ENCODE measurements around the gene UVSSA. TPM values are rescaled to one million over a fixed set of nuclear protein-coding genes. Genes with fewer than 3 reads are reported as not detected.

UVSSA gene
- total RNA-seq, 1 experiment from 2014 or later: 40.4 TPM

DNA sequence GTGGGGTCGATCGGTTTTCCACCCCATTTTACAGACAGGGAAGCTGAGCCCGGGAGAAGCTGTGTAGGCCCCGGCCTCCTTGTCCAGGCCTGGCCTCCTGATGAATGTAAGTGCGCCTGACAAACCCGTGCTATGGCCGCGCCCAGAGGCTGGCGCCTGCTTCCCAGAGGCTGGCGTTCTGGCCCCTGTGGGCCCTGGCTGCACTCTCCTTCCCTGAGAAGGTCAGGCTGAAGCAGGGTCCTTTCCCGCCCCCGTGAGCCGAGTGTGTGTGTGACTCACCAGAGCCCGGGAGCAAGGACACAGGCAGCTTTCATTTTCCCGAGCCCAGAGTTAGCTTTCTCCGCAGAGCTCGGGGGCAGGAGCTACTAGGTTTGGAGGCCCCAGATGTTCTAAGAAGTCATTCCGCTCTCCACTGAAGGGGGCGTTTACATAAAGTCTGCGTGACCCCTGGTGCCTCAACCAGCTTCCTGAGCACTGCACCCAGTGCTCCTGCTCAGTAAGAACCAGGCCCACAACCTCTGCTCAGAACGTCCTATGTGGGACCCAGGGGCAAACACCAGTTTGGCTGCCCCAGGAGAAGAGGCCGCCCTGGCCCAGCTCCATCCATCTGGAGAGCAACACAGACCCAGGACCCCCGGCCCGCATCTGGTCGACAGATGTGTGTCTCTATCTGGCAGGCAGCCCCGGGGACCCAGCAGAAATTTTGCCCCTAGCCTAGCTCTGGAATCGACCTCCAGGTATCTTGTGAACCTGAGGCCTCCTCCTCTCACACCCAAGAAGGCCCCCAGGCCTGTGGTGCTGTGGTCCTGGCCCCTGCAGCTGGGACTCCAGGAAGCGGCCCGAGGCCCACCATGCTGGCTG is 13.6 kb downstream of the UVSSA start:
- H3K9me3 Mint-ChIP-seq: no peaks in the 10 kb centered on the region
- POLR2A ChIA-PET: no interaction called here
- H3K27me3 Mint-ChIP-seq (ENCODE audit: low read depth): no peaks in the 10 kb centered on the region
- H3K4me1 Mint-ChIP-seq: peaks cover 7% of the 10 kb centered on the region
- CTCF ChIA-PET: interaction anchor here (0.6 to 1.2 kb wide), 3 partner anchors 14 to 269 kb away, joined by 3 to 4 read pairs (median 3); partner anchors contain the start of gene UVSSA
- TF ChIP-seq, protein P1, sequence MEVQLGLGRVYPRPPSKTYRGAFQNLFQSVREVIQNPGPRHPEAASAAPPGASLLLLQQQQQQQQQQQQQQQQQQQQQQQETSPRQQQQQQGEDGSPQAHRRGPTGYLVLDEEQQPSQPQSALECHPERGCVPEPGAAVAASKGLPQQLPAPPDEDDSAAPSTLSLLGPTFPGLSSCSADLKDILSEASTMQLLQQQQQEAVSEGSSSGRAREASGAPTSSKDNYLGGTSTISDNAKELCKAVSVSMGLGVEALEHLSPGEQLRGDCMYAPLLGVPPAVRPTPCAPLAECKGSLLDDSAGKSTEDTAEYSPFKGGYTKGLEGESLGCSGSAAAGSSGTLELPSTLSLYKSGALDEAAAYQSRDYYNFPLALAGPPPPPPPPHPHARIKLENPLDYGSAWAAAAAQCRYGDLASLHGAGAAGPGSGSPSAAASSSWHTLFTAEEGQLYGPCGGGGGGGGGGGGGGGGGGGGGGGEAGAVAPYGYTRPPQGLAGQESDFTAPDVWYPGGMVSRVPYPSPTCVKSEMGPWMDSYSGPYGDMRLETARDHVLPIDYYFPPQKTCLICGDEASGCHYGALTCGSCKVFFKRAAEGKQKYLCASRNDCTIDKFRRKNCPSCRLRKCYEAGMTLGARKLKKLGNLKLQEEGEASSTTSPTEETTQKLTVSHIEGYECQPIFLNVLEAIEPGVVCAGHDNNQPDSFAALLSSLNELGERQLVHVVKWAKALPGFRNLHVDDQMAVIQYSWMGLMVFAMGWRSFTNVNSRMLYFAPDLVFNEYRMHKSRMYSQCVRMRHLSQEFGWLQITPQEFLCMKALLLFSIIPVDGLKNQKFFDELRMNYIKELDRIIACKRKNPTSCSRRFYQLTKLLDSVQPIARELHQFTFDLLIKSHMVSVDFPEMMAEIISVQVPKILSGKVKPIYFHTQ (CRISPR knock-in tag; IDR thresholded peaks at IDR 0.05): no peak
- TF ChIP-seq, protein P2, sequence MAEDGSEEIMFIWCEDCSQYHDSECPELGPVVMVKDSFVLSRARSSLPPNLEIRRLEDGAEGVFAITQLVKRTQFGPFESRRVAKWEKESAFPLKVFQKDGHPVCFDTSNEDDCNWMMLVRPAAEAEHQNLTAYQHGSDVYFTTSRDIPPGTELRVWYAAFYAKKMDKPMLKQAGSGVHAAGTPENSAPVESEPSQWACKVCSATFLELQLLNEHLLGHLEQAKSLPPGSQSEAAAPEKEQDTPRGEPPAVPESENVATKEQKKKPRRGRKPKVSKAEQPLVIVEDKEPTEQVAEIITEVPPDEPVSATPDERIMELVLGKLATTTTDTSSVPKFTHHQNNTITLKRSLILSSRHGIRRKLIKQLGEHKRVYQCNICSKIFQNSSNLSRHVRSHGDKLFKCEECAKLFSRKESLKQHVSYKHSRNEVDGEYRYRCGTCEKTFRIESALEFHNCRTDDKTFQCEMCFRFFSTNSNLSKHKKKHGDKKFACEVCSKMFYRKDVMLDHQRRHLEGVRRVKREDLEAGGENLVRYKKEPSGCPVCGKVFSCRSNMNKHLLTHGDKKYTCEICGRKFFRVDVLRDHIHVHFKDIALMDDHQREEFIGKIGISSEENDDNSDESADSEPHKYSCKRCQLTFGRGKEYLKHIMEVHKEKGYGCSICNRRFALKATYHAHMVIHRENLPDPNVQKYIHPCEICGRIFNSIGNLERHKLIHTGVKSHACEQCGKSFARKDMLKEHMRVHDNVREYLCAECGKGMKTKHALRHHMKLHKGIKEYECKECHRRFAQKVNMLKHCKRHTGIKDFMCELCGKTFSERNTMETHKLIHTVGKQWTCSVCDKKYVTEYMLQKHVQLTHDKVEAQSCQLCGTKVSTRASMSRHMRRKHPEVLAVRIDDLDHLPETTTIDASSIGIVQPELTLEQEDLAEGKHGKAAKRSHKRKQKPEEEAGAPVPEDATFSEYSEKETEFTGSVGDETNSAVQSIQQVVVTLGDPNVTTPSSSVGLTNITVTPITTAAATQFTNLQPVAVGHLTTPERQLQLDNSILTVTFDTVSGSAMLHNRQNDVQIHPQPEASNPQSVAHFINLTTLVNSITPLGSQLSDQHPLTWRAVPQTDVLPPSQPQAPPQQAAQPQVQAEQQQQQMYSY (CRISPR knock-in tag; IDR thresholded peaks at IDR 0.05): no peak
- ATAC-seq (no peak), DNase-seq (ENCODE audit: low spot score) (no peak)
- H3K27ac Mint-ChIP-seq: no peak overlapping the region
- H3K4me3 Mint-ChIP-seq: no peak overlapping the region
- peaks cover 3% of the 10 kb centered on the region; the same call in 1 of the 2 replicates for H3K36me3 Mint-ChIP-seq

DNA sequence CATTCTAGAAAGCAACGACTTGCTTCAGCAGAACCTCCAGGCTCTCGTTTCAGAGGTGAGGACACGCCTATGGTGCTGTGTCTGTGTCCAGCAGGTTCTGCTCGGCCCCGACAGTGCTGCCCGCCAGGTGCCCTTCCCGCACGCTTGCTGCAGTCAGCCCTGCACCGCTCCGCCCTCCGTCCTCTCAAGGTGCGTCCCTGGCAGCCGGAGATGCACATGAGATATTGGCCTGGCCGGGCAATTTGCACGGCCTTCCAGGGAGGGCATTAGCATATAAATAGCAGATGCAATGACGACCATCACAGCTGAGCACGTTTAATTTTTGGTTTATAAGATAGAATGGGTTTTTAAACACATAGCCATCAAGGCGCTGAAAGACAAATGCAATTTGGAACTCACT is 14.4 kb downstream of the UVSSA start:
- CTCF ChIA-PET: interaction anchor here (1.2 kb wide), 1 partner anchor 268 kb away, joined by 4 read pairs; no protein-coding TSS in a partner anchor
- H3K4me1 Mint-ChIP-seq: peaks cover 11% of the 10 kb centered on the region

More for the DNA sequence above, 14.4 kb downstream of the UVSSA start:
- ATAC-seq (no peak), DNase-seq (ENCODE audit: low spot score) (no peak)
- peaks cover 3% of the 10 kb centered on the region; the same call in 1 of the 2 replicates for H3K36me3 Mint-ChIP-seq
- H3K27ac Mint-ChIP-seq: no peak overlapping the region
- H3K27me3 Mint-ChIP-seq (ENCODE audit: low read depth): no peaks in the 10 kb centered on the region
- POLR2A ChIA-PET: no interaction called here
- TF ChIP-seq ZNF263 (CRISPR knock-in tag; IDR thresholded peaks at IDR 0.05; ENCODE audit: low read depth): no peak
- no peak for TF ChIP-seq CREB1 (CRISPR knock-in tag; IDR thresholded peaks at IDR 0.05)
- TF ChIP-seq, protein P3, sequence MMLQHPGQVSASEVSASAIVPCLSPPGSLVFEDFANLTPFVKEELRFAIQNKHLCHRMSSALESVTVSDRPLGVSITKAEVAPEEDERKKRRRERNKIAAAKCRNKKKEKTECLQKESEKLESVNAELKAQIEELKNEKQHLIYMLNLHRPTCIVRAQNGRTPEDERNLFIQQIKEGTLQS (CRISPR knock-in tag; conservative IDR thresholded peaks at IDR 0.05): no peak
- TF ChIP-seq NR2C2 (CRISPR knock-in tag; IDR thresholded peaks at IDR 0.05): no peak
- no peak for TF ChIP-seq FOXP1 (CRISPR knock-in tag; IDR thresholded peaks at IDR 0.05; ENCODE audit: borderline replicate concordance)
- TF ChIP-seq, protein P4, sequence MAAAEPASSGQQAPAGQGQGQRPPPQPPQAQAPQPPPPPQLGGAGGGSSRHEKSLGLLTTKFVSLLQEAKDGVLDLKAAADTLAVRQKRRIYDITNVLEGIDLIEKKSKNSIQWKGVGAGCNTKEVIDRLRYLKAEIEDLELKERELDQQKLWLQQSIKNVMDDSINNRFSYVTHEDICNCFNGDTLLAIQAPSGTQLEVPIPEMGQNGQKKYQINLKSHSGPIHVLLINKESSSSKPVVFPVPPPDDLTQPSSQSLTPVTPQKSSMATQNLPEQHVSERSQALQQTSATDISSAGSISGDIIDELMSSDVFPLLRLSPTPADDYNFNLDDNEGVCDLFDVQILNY (CRISPR knock-in tag; IDR thresholded peaks at IDR 0.05): no peak
- TF ChIP-seq CTCF (IDR thresholded peaks at IDR 0.05): no peak
- TF ChIP-seq, protein P5, sequence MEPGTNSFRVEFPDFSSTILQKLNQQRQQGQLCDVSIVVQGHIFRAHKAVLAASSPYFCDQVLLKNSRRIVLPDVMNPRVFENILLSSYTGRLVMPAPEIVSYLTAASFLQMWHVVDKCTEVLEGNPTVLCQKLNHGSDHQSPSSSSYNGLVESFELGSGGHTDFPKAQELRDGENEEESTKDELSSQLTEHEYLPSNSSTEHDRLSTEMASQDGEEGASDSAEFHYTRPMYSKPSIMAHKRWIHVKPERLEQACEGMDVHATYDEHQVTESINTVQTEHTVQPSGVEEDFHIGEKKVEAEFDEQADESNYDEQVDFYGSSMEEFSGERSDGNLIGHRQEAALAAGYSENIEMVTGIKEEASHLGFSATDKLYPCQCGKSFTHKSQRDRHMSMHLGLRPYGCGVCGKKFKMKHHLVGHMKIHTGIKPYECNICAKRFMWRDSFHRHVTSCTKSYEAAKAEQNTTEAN (CRISPR knock-in tag; IDR thresholded peaks at IDR 0.05): no peak
- no peak for TF ChIP-seq TEAD4 (CRISPR knock-in tag; IDR thresholded peaks at IDR 0.05)
- no peak overlapping the region for H3K4me3 Mint-ChIP-seq
- H3K9me3 Mint-ChIP-seq: no peaks in the 10 kb centered on the region
